SK-N-SH (cell line): Measurements from ENCODE around the gene KCNJ15. TPM values are rescaled to one million over a fixed set of nuclear protein-coding genes. Genes with fewer than 3 reads are reported as not detected.

Experiments used
- CTCF ChIA-PET: fragments of 300-600, 350-600 bp; formaldehyde crosslinking; extraction: SDS; loops from one replicate; lab custom pipeline; 2021; lab: Yijun Ruan, JAX
- POLR2A ChIA-PET: fragments of 350-600 bp; sonication (Branson Sonifier 250); formaldehyde crosslinking; extraction: SDS; loops from one replicate; lab custom pipeline; 2020; ENCODE audit warnings: antibody characterized with exemption, inconsistent platforms; lab: Yijun Ruan, JAX
- DNase-seq: peaks from one replicate; pipeline ENCODE4 v3.0.0; 2012
- H2AFZ ChIP-seq: fragments of 200-600 bp; sonication (generic); 2 replicates; pipeline ENCODE4 v1.8.1; 2016; ENCODE audit warnings: antibody characterized with exemption, mild to moderate bottlenecking, low read depth
- H3F3A ChIP-seq: fragments of 200-600 bp; sonication (generic); replicated peaks from 2 replicates; pipeline ENCODE3; 2016; ENCODE audit warnings: antibody characterized with exemption, mild to moderate bottlenecking; ENCODE audit not compliant: insufficient read depth
- H3K27ac ChIP-seq, 2 experiments: fragments of 200-500 bp in 1 of 2; fragments of 200-600 bp in 1 of 2; sonication (Bioruptor generic) in 1 of 2; sonication (generic), shearing (Covaris generic) in 1 of 2; 2 replicates each; pipeline versions ENCODE4 v1.5.1 to v1.6.1; 2014 to 2016; ENCODE audit warnings: low read depth in 2 of 2, inconsistent platforms in 1 of 2, low read length in 1 of 2, mild to moderate bottlenecking in 1 of 2, mixed read lengths in 1 of 2
- H3K27me3 ChIP-seq: fragments of 200-600 bp; sonication (generic), shearing (Covaris generic); 2 replicates; pipeline ENCODE4 v1.6.1; 2016; ENCODE audit warnings: mixed run types; ENCODE audit not compliant: insufficient read depth
- H3K36me3 ChIP-seq, 2 experiments: fragments of 200-500 bp in 1 of 2; fragments of 200-600 bp in 1 of 2; sonication (Bioruptor generic) in 1 of 2; sonication (generic) in 1 of 2; replicated peaks in 1 of 2; 2 replicates each; pipeline versions ENCODE3 to v1.5.1; 2014 to 2016; ENCODE audit warnings: low read length in 1 of 2, mild to moderate bottlenecking in 1 of 2; ENCODE audit not compliant: insufficient read depth in 2 of 2, control insufficient read depth in 1 of 2
- H3K4me1 ChIP-seq, 2 experiments: fragments of 200-500 bp in 1 of 2; fragments of 200-600 bp in 1 of 2; sonication (Bioruptor generic) in 1 of 2; sonication (generic), shearing (Covaris generic) in 1 of 2; 2 replicates each; pipeline versions ENCODE4 v1.5.1 to v1.6.1; 2014 to 2016; ENCODE audit warnings: low read depth in 1 of 2, low read length in 1 of 2, mixed run types in 1 of 2; ENCODE audit not compliant: insufficient read depth in 2 of 2, control insufficient read depth in 1 of 2
- H3K4me2 ChIP-seq: fragments of 200-600 bp; sonication (generic), shearing (Covaris generic); 2 replicates; pipeline ENCODE4 v1.6.1; 2017; ENCODE audit warnings: mixed run types
- H3K4me3 ChIP-seq, 2 experiments: fragments of 200-500 bp in 1 of 2; fragments of 200-600 bp in 1 of 2; sonication (Bioruptor generic) in 1 of 2; sonication (generic), shearing (Covaris generic) in 1 of 2; 2 replicates each; pipeline versions ENCODE4 v1.5.1 to v1.8.1; 2014 to 2016; ENCODE audit warnings: low read depth in 2 of 2, inconsistent platforms in 1 of 2, low read length in 1 of 2, mild to moderate bottlenecking in 1 of 2, mixed read lengths in 1 of 2, moderate library complexity in 1 of 2
- H3K79me2 ChIP-seq: fragments of 200-600 bp; sonication (generic); 2 replicates; pipeline ENCODE4 v1.8.1; 2017; ENCODE audit warnings: mild to moderate bottlenecking; ENCODE audit not compliant: insufficient read depth
- H3K9ac ChIP-seq: fragments of 200-600 bp; sonication (generic); 2 replicates; pipeline ENCODE4 v1.6.1; 2017; ENCODE audit warnings: mixed run types
- H3K9me2 ChIP-seq: fragments of 200-600 bp; sonication (generic); 2 replicates; pipeline ENCODE4 v1.6.1; 2017; ENCODE audit warnings: mixed run types
- H3K9me3 ChIP-seq: fragments of 200-600 bp; sonication (generic); 2 replicates; pipeline ENCODE4 v1.6.1; 2017; ENCODE audit warnings: mixed run types, mild to moderate bottlenecking, moderate library complexity
- H4K20me1 ChIP-seq: fragments of 200-600 bp; sonication (generic); 2 replicates; pipeline ENCODE4 v1.6.1; 2017; ENCODE audit warnings: mild to moderate bottlenecking, mixed run types; ENCODE audit not compliant: insufficient read depth
- CHD2 ChIP-seq: fragments of 150-350 bp; IDR thresholded peaks from 2 replicates; pipeline ENCODE4 v1.6.1; 2018; ENCODE audit warnings: low read length; ENCODE audit not compliant: partially characterized antibody
- CTCF ChIP-seq: fragments of 200-600 bp; sonication (generic); IDR thresholded peaks from 2 replicates; pipeline ENCODE4 v1.6.1; 2017; ENCODE audit warnings: antibody characterized with exemption, mild to moderate bottlenecking, moderate library complexity
- EP300 ChIP-seq, 2 experiments: IDR thresholded peaks; 2 replicates each; pipeline versions ENCODE4 v1.4.0 to v1.6.1; 2012; ENCODE audit warnings: borderline replicate concordance in 1 of 2, low read depth in 1 of 2, low read length in 1 of 2
- FOXJ3 ChIP-seq: sonication (generic); formaldehyde crosslinking; IDR thresholded peaks from 2 replicates; pipeline ENCODE4 v1.5.1; 2020; ENCODE audit warnings: mild to moderate bottlenecking, missing genetic modification reagents
- GABPA ChIP-seq: IDR thresholded peaks from 2 replicates; pipeline ENCODE4 v1.4.0; 2012; ENCODE audit warnings: low read depth, mild to moderate bottlenecking
- JUND ChIP-seq: IDR thresholded peaks from 2 replicates; pipeline ENCODE4 v1.4.0; 2012
- MAX ChIP-seq: IDR thresholded peaks from 2 replicates; pipeline ENCODE4 v1.4.0; 2012; ENCODE audit warnings: low read depth
- MEF2A ChIP-seq: IDR thresholded peaks from 2 replicates; pipeline ENCODE4 v1.4.0; 2012; ENCODE audit warnings: low read depth, borderline replicate concordance
- MXI1 ChIP-seq: IDR thresholded peaks from 2 replicates; pipeline ENCODE4 v1.6.1; 2012; ENCODE audit warnings: mild to moderate bottlenecking, low read depth, low read length, improper control_type of control experiment
- NFIC ChIP-seq: IDR thresholded peaks from 2 replicates; pipeline ENCODE4 v1.4.0; 2012; ENCODE audit warnings: borderline replicate concordance
- REST ChIP-seq: IDR thresholded peaks from 2 replicates; pipeline ENCODE4 v1.6.1; 2012; ENCODE audit warnings: mild to moderate bottlenecking, low read depth, low read length, moderate library complexity
- RFX5 ChIP-seq: IDR thresholded peaks from 2 replicates; pipeline ENCODE4 v1.6.1; 2012; ENCODE audit warnings: mild to moderate bottlenecking, improper control_type of control experiment, low read length
- SMC3 ChIP-seq: IDR thresholded peaks from 2 replicates; pipeline ENCODE4 v1.6.1; 2012; ENCODE audit warnings: low read depth, low read length, improper control_type of control experiment
- TAF1 ChIP-seq: IDR thresholded peaks from 2 replicates; pipeline ENCODE4 v1.6.1; 2012; ENCODE audit warnings: low read depth, mild to moderate bottlenecking, low read length, moderate library complexity, borderline replicate concordance
- ZBTB33 ChIP-seq: IDR thresholded peaks from 2 replicates; pipeline ENCODE4 v1.4.0; 2012; ENCODE audit warnings: low read depth, borderline replicate concordance
- WGBS: methylation state at CpG from one replicate; pipeline ENCODE4 v1.1.6; 2017; ENCODE audit warnings: low lambda C conversion rate; 5-methylcytosine and 5-hydroxymethylcytosine counted together
- polyA plus RNA-seq, 3 experiments: library from polyadenylated mRNA; depleted of rRNA; stranded (reverse); fragments of >200 nt; gene quantifications; 2 replicates each; pipeline ENCODE4 v1.2.3, GENCODE V29; 2012

KCNJ15 gene
- polyA plus RNA-seq, 1 of the 3 experiments (the other 2 are of a cell fraction): 0.03 TPM

GRCh38 chr21:38333301-38334272, 76.8 kb downstream of the KCNJ15 start:
- POLR2A ChIA-PET: no interaction called here
- Histone ChIP-seq H4K20me1 (no peaks in the 10 kb centered on the region), H3K4me2 (no peak overlapping the region), H2AFZ (no peak overlapping the region), H3F3A (no peaks in the 10 kb centered on the region), H3K27ac (no peak overlapping the region), H3K36me3 (no peaks in the 10 kb centered on the region), H3K79me2 (no peaks in the 10 kb centered on the region), H3K4me3 (no peak overlapping the region), H3K27me3 (no peaks in the 10 kb centered on the region; the same call in 1 of the 2 replicates), H3K9me3 (no peaks in the 10 kb centered on the region), H3K4me1 (no peaks in the 10 kb centered on the region; a peak in 1 of 4 replicates), H3K9ac (no peak overlapping the region), H3K9me2 (no peaks in the 10 kb centered on the region)
- CTCF ChIA-PET: interaction anchor here (1.2 kb wide), 1 partner anchor 22 kb away, joined by 4 read pairs; no protein-coding TSS in a partner anchor
- DNase-seq: no peak
- TF ChIP-seq CTCF (peak; percentile 37), TAF1 (no peak), FOXJ3 (CRISPR knock-in tag) (no peak), SMC3 (0 out of 2 replicates have a peak, but pooled peaks have one; percentile 25), CHD2 (no peak), EP300 (IDR thresholded peaks at IDR 0.05; ENCODE audit: borderline replicate concordance in 1 of 2, low read depth in 1 of 2, low read length in 1 of 2) (no peak)
- 49% methylated on average over 6 of the region's 8 CpGs for WGBS

- Histone ChIP-seq H3K9me2 (no peaks in the 10 kb centered on the region), H3K9ac (no peak overlapping the region), H2AFZ (no peak overlapping the region), H3K4me3 (no peak overlapping the region), H3K27me3 (no peaks in the 10 kb centered on the region; the same call in 1 of the 2 replicates), H4K20me1 (no peaks in the 10 kb centered on the region), H3K9me3 (no peaks in the 10 kb centered on the region), H3F3A (no peaks in the 10 kb centered on the region), H3K36me3 (no peaks in the 10 kb centered on the region), H3K4me1 (no peaks in the 10 kb centered on the region; a peak in 1 of 4 replicates), H3K4me2 (no peak overlapping the region), H3K27ac (no peak overlapping the region), H3K79me2 (no peaks in the 10 kb centered on the region)
- ChIA-PET CTCF (no interaction called here), POLR2A (no interaction called here)
- DNase-seq: no peak
- 30% methylated on average over 8 of the region's 8 CpGs for WGBS
- TF ChIP-seq CHD2 (no peak), MEF2A (no peak), ZBTB33 (no peak), MAX (no peak), GABPA (no peak), MXI1 (no peak), CTCF (no peak), JUND (no peak), RFX5 (no peak), NFIC (no peak), REST (no peak)
Measured at GRCh38 chr21:38334866-38335265, 78.1 kb downstream of the KCNJ15 start.
